Mesothelial cell of epicardium (in vitro differentiated cells): Measurements from ENCODE around the gene ULK4. TPM values are rescaled to one million over a fixed set of nuclear protein-coding genes. Genes with fewer than 3 reads are reported as not detected.
"Not testable (repeated sequence)": the region's sequence is repeated elsewhere in the genome, so short reads cannot be mapped to it uniquely, and the experiment has no call there.

Experiments
- DNase-seq, 2 experiments: peaks; one replicate each; pipeline ENCODE4 v3.0.0; 2021; ENCODE audit warnings: low spot score in 2 of 2; ENCODE audit not compliant: unreplicated experiment in 2 of 2
- H3K27ac Mint-ChIP-seq: 2 replicates; pipeline ENCODE4 v1.8.0; 2021; ENCODE audit warnings: mixed read lengths
- H3K27me3 Mint-ChIP-seq: 2 replicates; pipeline ENCODE4 v1.8.0; 2021; ENCODE audit warnings: low read depth, mixed read lengths
- H3K36me3 Mint-ChIP-seq: 2 replicates; pipeline ENCODE4 v1.8.0; 2021; ENCODE audit warnings: mixed read lengths
- H3K4me1 Mint-ChIP-seq: 2 replicates; pipeline ENCODE4 v1.8.0; 2021; ENCODE audit warnings: mixed read lengths
- H3K4me3 Mint-ChIP-seq: 2 replicates; pipeline ENCODE4 v1.8.0; 2021; ENCODE audit warnings: mild to moderate bottlenecking, moderate library complexity, mixed read lengths
- H3K9me3 Mint-ChIP-seq: 2 replicates; pipeline ENCODE4 v1.8.0; 2021; ENCODE audit warnings: mixed read lengths
- CTCF ChIP-seq: fragments of 200-600 bp; sonication (generic); IDR thresholded peaks from one replicate; pipeline ENCODE4 v1.5.0; 2021; ENCODE audit warnings: antibody characterized with exemption; ENCODE audit not compliant: unreplicated experiment
- total RNA-seq: library from RNA; stranded (reverse); gene quantifications from 3 replicates; pipeline ENCODE4 v1.2.1, GENCODE V29; 2021

The ULK4 gene
- total RNA-seq, 1 donor from 2014 or later, result 10.7 TPM

- H3K27me3 Mint-ChIP-seq, result no peaks in the 10 kb centered on the region
- DNase-seq, result no peak
- H3K9me3 Mint-ChIP-seq, result no peaks in the 10 kb centered on the region
- H3K4me3 Mint-ChIP-seq, result no peak overlapping the region
- TF ChIP-seq CTCF, result no peak
- H3K36me3 Mint-ChIP-seq, result no peaks in the 10 kb centered on the region
- H3K27ac Mint-ChIP-seq, result no peak overlapping the region
- peaks cover 11% of the 10 kb centered on the region for H3K4me1 Mint-ChIP-seq
Observed at GRCh38 chr3:41717641-41718040, 244.3 kb downstream of the ULK4 start.

GRCh38 chr3:41716471-41716870 is 245.4 kb downstream of the ULK4 start:
- H3K36me3 Mint-ChIP-seq, result no peaks in the 10 kb centered on the region
- H3K4me1 Mint-ChIP-seq, result peaks cover 15% of the 10 kb centered on the region
- no peaks in the 10 kb centered on the region for H3K9me3 Mint-ChIP-seq
- TF ChIP-seq CTCF, result peak; percentile 22
- H3K27ac Mint-ChIP-seq, result no peak overlapping the region
- H3K27me3 Mint-ChIP-seq, result no peaks in the 10 kb centered on the region
- DNase-seq, result no peak
- no peak overlapping the region for H3K4me3 Mint-ChIP-seq

GRCh38 chr3:41715376-41715775 is 246.5 kb downstream of the ULK4 start:
- no peaks in the 10 kb centered on the region for H3K36me3 Mint-ChIP-seq
- no peak for DNase-seq
- H3K4me3 Mint-ChIP-seq, result no peak overlapping the region
- H3K27ac Mint-ChIP-seq, result no peak overlapping the region
- TF ChIP-seq CTCF, result no peak
- peaks cover 23% of the 10 kb centered on the region for H3K4me1 Mint-ChIP-seq
- H3K27me3 Mint-ChIP-seq, result no peaks in the 10 kb centered on the region
- H3K9me3 Mint-ChIP-seq, result no peaks in the 10 kb centered on the region

GRCh38 chr3:41711651-41712050 is 250.3 kb downstream of the ULK4 start:
- TF ChIP-seq CTCF, result no peak
- H3K27ac Mint-ChIP-seq, result peak overlapping the region; percentile 30
- H3K36me3 Mint-ChIP-seq, result no peaks in the 10 kb centered on the region
- no peaks in the 10 kb centered on the region for H3K27me3 Mint-ChIP-seq
- no peaks in the 10 kb centered on the region for H3K9me3 Mint-ChIP-seq
- peaks cover 16% of the 10 kb centered on the region for H3K4me1 Mint-ChIP-seq
- H3K4me3 Mint-ChIP-seq, result no peak overlapping the region
- no peak for DNase-seq

GRCh38 chr3:41710646-41711388 is 251.1 kb downstream of the ULK4 start:
- Mint-ChIP-seq H3K36me3 (no peaks in the 10 kb centered on the region), H3K9me3 (no peaks in the 10 kb centered on the region), H3K4me3 (no peak overlapping the region), H3K27me3 (no peaks in the 10 kb centered on the region), H3K4me1 (peaks cover 16% of the 10 kb centered on the region), H3K27ac (peak overlapping the region; percentile 71)
- DNase-seq, result no peak
- TF ChIP-seq CTCF, result no peak

- DNase-seq, H3K27ac Mint-ChIP-seq, H3K27me3 Mint-ChIP-seq, H3K4me3 Mint-ChIP-seq, H3K36me3 Mint-ChIP-seq, H3K9me3 Mint-ChIP-seq: not testable (repeated sequence)
- H3K4me1 Mint-ChIP-seq, result peaks cover 12% of the 10 kb centered on the region
Observed at GRCh38 chr3:41709213-41709612, 252.7 kb downstream of the ULK4 start.
